ENCODE results near the gene CGNL1.

GRCh38 chr15:57537488-57538264, 161.4 kb downstream of the CGNL1 start:
- TF ChIP-seq REST (IDR thresholded peaks at IDR 0.05; ENCODE audit: insufficient read depth in 1 of 2, low read depth in 2 of 2, low read length in 2 of 2): no peak
- TF ChIP-seq POLR2AphosphoS5 (IDR thresholded peaks at IDR 0.05; ENCODE audit: low read depth, low read length): no peak
- TF ChIP-seq SIN3A (IDR thresholded peaks at IDR 0.05; ENCODE audit: borderline replicate concordance, insufficient read depth, low read length): no peak
- no peak for TF ChIP-seq TAF1 (IDR thresholded peaks at IDR 0.05; ENCODE audit: borderline replicate concordance, insufficient read depth, low read length)
